Measurements from ENCODE around the gene SORL1. TPM values are rescaled to one million over a fixed set of nuclear protein-coding genes. Genes with fewer than 3 reads are reported as not detected.

Gene SORL1
- total and polyA plus RNA-seq, 2 donors from 2014 or later = 15.2 to 74.2 TPM

GRCh38 chr11:121581607-121582006, 129.5 kb downstream of the SORL1 start:
- intact Hi-C loops (cut with DNase I) = no loop called here
- no peaks in the 10 kb centered on the region for H3K36me3 ChIP-seq (ENCODE audit: control insufficient read depth in 2 of 3, insufficient read depth in 3 of 3, low read length in 3 of 3)
- no peaks in the 10 kb centered on the region for H3K9me3 ChIP-seq (ENCODE audit: control insufficient read depth in 2 of 3, insufficient read depth in 1 of 3, low read length in 3 of 3)
- H3K4me1 ChIP-seq (ENCODE audit: control insufficient read depth in 2 of 3, insufficient read depth in 2 of 3, low read depth in 1 of 3, low read length in 3 of 3) = peaks cover 0 to 5% (median 2%) of the 10 kb centered on the region in 3 donors
- no peak for TF ChIP-seq CTCF (IDR thresholded peaks at IDR 0.05; ENCODE audit: borderline replicate concordance, extremely low read depth, insufficient read depth)
- no peak for FAIRE-seq
- no peak for DNase-seq
- H3K27me3 ChIP-seq (ENCODE audit: control insufficient read depth, insufficient read depth, low read length) = no peaks in the 10 kb centered on the region
- H3K9ac ChIP-seq (ENCODE audit: low read length in 3 of 3) = no peak overlapping the region
- H3K4me3 ChIP-seq (ENCODE audit: low read length in 3 of 3) = no peak overlapping the region
- H3K27ac ChIP-seq (ENCODE audit: low read depth in 2 of 2, low read length in 2 of 2) = no peak overlapping the region

DNA sequence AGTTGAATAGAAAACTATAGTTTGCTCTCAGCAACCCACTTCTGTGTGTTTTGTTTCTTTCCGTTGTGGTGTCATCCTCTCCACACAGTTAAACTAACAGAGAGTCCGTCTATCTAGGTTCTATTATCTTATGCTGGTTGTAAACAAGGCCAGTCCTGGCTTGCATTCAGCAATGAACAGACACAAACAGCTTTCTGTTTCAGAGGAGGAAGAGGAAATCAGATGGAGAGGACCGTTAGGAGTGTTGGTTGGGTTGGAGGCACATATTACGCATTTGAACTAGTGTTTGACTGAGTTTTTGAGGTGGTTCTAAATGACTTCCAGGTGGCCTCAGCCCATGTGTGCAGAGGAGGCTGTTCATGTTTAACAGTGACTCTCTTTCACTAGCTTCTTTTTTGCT, 130.2 kb downstream of the SORL1 start:
- Histone ChIP-seq H3K27me3 (ENCODE audit: control insufficient read depth, insufficient read depth, low read length) (no peaks in the 10 kb centered on the region), H3K9ac (ENCODE audit: low read length in 3 of 3) (no peak overlapping the region), H3K27ac (ENCODE audit: low read depth in 2 of 2, low read length in 2 of 2) (no peak overlapping the region), H3K4me3 (ENCODE audit: low read length in 3 of 3) (no peak overlapping the region), H3K36me3 (ENCODE audit: control insufficient read depth in 2 of 3, insufficient read depth in 3 of 3, low read length in 3 of 3) (no peaks in the 10 kb centered on the region), H3K9me3 (ENCODE audit: control insufficient read depth in 2 of 3, insufficient read depth in 1 of 3, low read length in 3 of 3) (no peaks in the 10 kb centered on the region), H3K4me1 (ENCODE audit: control insufficient read depth in 2 of 3, insufficient read depth in 2 of 3, low read depth in 1 of 3, low read length in 3 of 3) (peaks cover 0 to 5% (median 0%) of the 10 kb centered on the region in 3 donors)
- FAIRE-seq (no peak), DNase-seq (no peak)
- intact Hi-C loops (cut with DNase I) = no loop called here
- TF ChIP-seq CTCF (IDR thresholded peaks at IDR 0.05; ENCODE audit: borderline replicate concordance, extremely low read depth, insufficient read depth) = no peak

DNA sequence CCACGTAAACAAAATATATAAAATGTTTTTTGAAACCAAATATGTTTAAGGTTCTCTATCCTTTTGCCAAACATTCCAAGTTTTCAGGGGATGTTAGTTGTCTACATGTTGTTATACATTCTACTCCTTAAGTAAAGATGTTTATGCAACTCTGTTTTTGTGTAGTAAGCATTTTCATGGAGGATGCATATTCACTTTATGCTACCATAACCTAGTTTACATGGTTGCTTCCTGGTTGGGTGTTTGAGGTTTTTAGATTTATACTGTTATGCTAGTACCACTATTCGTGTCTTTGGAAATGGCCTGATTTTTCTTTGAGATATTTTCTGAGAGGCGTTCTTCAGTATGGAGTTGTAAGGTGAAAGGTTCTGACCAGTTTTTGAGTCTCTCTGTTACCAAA, 131.7 kb downstream of the SORL1 start:
- Histone ChIP-seq H3K4me1 (ENCODE audit: control insufficient read depth in 2 of 3, insufficient read depth in 2 of 3, low read depth in 1 of 3, low read length in 3 of 3) (peaks cover 0 to 5% (median 2%) of the 10 kb centered on the region in 3 donors), H3K4me3 (ENCODE audit: low read length in 3 of 3) (no peak overlapping the region), H3K27me3 (ENCODE audit: control insufficient read depth, insufficient read depth, low read length) (no peaks in the 10 kb centered on the region), H3K36me3 (ENCODE audit: control insufficient read depth in 2 of 3, insufficient read depth in 3 of 3, low read length in 3 of 3) (no peaks in the 10 kb centered on the region), H3K9ac (ENCODE audit: low read length in 3 of 3) (no peak overlapping the region), H3K9me3 (ENCODE audit: control insufficient read depth in 2 of 3, insufficient read depth in 1 of 3, low read length in 3 of 3) (no peaks in the 10 kb centered on the region), H3K27ac (ENCODE audit: low read depth in 2 of 2, low read length in 2 of 2) (no peak overlapping the region)
- no peak for DNase-seq
- intact Hi-C loops (cut with DNase I) = no loop called here
- no peak for FAIRE-seq
- no peak for TF ChIP-seq CTCF (IDR thresholded peaks at IDR 0.05; ENCODE audit: borderline replicate concordance, extremely low read depth, insufficient read depth)

DNA sequence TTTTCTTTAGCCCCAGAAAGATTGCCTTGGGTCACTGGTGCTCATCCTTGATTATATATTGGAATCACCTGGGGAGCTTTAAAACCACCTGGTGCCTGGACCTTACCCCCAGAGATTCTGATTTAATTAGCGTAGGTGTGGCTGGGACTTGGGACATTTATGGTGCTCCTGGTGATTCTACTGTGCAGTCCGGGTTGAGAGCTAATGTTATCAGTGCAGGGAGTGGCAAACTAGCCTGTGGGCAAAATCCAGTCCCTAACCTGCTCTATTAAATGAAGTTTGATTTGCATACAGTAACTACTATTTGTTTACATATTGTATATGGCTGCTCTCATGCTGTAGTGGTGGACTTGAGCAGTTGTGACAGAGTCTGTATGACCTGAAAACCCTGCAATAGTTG, 134.6 kb downstream of the SORL1 start:
- Histone ChIP-seq H3K27me3 (ENCODE audit: control insufficient read depth, insufficient read depth, low read length) (no peaks in the 10 kb centered on the region), H3K4me1 (ENCODE audit: control insufficient read depth in 2 of 3, insufficient read depth in 2 of 3, low read depth in 1 of 3, low read length in 3 of 3) (peaks cover 0 to 5% (median 2%) of the 10 kb centered on the region in 3 donors), H3K36me3 (ENCODE audit: control insufficient read depth in 2 of 3, insufficient read depth in 3 of 3, low read length in 3 of 3) (peaks cover 0 to 5% (median 0%) of the 10 kb centered on the region in 3 donors), H3K4me3 (ENCODE audit: low read length in 3 of 3) (no peak overlapping the region), H3K9ac (ENCODE audit: low read length in 3 of 3) (no peak overlapping the region), H3K9me3 (ENCODE audit: control insufficient read depth in 2 of 3, insufficient read depth in 1 of 3, low read length in 3 of 3) (no peaks in the 10 kb centered on the region), H3K27ac (ENCODE audit: low read depth in 2 of 2, low read length in 2 of 2) (no peak overlapping the region)
- DNase-seq (no peak), FAIRE-seq (no peak)
- TF ChIP-seq CTCF (IDR thresholded peaks at IDR 0.05; ENCODE audit: borderline replicate concordance, extremely low read depth, insufficient read depth) = no peak
- intact Hi-C loops (cut with DNase I) = no loop called here
